ENCODE results near the gene CRHR1.

The CRHR1 gene

GRCh38 chr17:45863857-45864654, 79.9 kb downstream of the CRHR1 start:
- no peak for FAIRE-seq
- TF ChIP-seq PAX5 (IDR thresholded peaks at IDR 0.05; ENCODE audit: insufficient read depth, low read length, severe bottlenecking) (no peak), TAF1 (IDR thresholded peaks at IDR 0.05; ENCODE audit: low read depth, low read length) (no peak)
- no peak for DNase-seq (ENCODE audit: insufficient read length, low spot score)

GRCh38 chr17:45867171-45867570, 83.1 kb downstream of the CRHR1 start:
- FAIRE-seq (no peak), DNase-seq (ENCODE audit: insufficient read length, low spot score) (no peak)
- TF ChIP-seq PAX5 (IDR thresholded peaks at IDR 0.05; ENCODE audit: insufficient read depth, low read length, severe bottlenecking): no peak
- TF ChIP-seq SPI1 (IDR thresholded peaks at IDR 0.05; ENCODE audit: low read depth, low read length): no peak
- TF ChIP-seq TAF1 (IDR thresholded peaks at IDR 0.05; ENCODE audit: low read depth, low read length): no peak
- no peak for TF ChIP-seq POLR2A (IDR thresholded peaks at IDR 0.05; ENCODE audit: low read depth, low read length)
- no peak for TF ChIP-seq POLR2AphosphoS5 (IDR thresholded peaks at IDR 0.05; ENCODE audit: low read depth, low read length)
- no peak for TF ChIP-seq POU2F2 (IDR thresholded peaks at IDR 0.05; ENCODE audit: low read depth, low read length)

- FAIRE-seq (no peak), DNase-seq (ENCODE audit: insufficient read length, low spot score) (no peak)
- TF ChIP-seq POU2F2 (IDR thresholded peaks at IDR 0.05; ENCODE audit: low read depth, low read length): no peak
- TF ChIP-seq POLR2AphosphoS5 (IDR thresholded peaks at IDR 0.05; ENCODE audit: low read depth, low read length): no peak
- no peak for TF ChIP-seq SPI1 (IDR thresholded peaks at IDR 0.05; ENCODE audit: low read depth, low read length)
- no peak for TF ChIP-seq POLR2A (IDR thresholded peaks at IDR 0.05; ENCODE audit: low read depth, low read length)
- no peak for TF ChIP-seq TAF1 (IDR thresholded peaks at IDR 0.05; ENCODE audit: low read depth, low read length)
- no peak for TF ChIP-seq PAX5 (IDR thresholded peaks at IDR 0.05; ENCODE audit: insufficient read depth, low read length, severe bottlenecking)
These were observed 83.6 kb downstream of the CRHR1 start for GRCh38 chr17:45867702-45868101.

- TF ChIP-seq POU2F2 (IDR thresholded peaks at IDR 0.05; ENCODE audit: low read depth, low read length): no peak
- no peak for TF ChIP-seq PAX5 (IDR thresholded peaks at IDR 0.05; ENCODE audit: insufficient read depth, low read length, severe bottlenecking)
- TF ChIP-seq POLR2AphosphoS5 (IDR thresholded peaks at IDR 0.05; ENCODE audit: low read depth, low read length): no peak
- TF ChIP-seq POLR2A (IDR thresholded peaks at IDR 0.05; ENCODE audit: low read depth, low read length): no peak
- TF ChIP-seq SPI1 (IDR thresholded peaks at IDR 0.05; ENCODE audit: low read depth, low read length): no peak
- no peak for TF ChIP-seq TAF1 (IDR thresholded peaks at IDR 0.05; ENCODE audit: low read depth, low read length)
- FAIRE-seq: no peak
- no peak for DNase-seq (ENCODE audit: insufficient read length, low spot score)
These were observed 84.2 kb downstream of the CRHR1 start for GRCh38 chr17:45868276-45868675.

- FAIRE-seq: no peak
- TF ChIP-seq PAX5 (IDR thresholded peaks at IDR 0.05; ENCODE audit: insufficient read depth, low read length, severe bottlenecking) (no peak), SPI1 (IDR thresholded peaks at IDR 0.05; ENCODE audit: low read depth, low read length) (no peak), POLR2A (IDR thresholded peaks at IDR 0.05; ENCODE audit: low read depth, low read length) (no peak), POU2F2 (IDR thresholded peaks at IDR 0.05; ENCODE audit: low read depth, low read length) (no peak), POLR2AphosphoS5 (IDR thresholded peaks at IDR 0.05; ENCODE audit: low read depth, low read length) (no peak), TAF1 (IDR thresholded peaks at IDR 0.05; ENCODE audit: low read depth, low read length) (no peak)
- no peak for DNase-seq (ENCODE audit: insufficient read length, low spot score)
These were observed 85.7 kb downstream of the CRHR1 start for GRCh38 chr17:45869676-45870341.

- no peak for FAIRE-seq
- no peak for TF ChIP-seq POLR2AphosphoS5 (IDR thresholded peaks at IDR 0.05; ENCODE audit: low read depth, low read length)
- TF ChIP-seq PAX5 (IDR thresholded peaks at IDR 0.05; ENCODE audit: insufficient read depth, low read length, severe bottlenecking): no peak
- no peak for DNase-seq (ENCODE audit: insufficient read length, low spot score)
These were observed 86.3 kb downstream of the CRHR1 start for GRCh38 chr17:45870342-45870974.

GRCh38 chr17:45871718-45872117, 87.6 kb downstream of the CRHR1 start:
- TF ChIP-seq TAF1 (IDR thresholded peaks at IDR 0.05; ENCODE audit: low read depth, low read length) (no peak), PAX5 (IDR thresholded peaks at IDR 0.05; ENCODE audit: insufficient read depth, low read length, severe bottlenecking) (no peak), POLR2A (IDR thresholded peaks at IDR 0.05; ENCODE audit: low read depth, low read length) (no peak), POLR2AphosphoS5 (IDR thresholded peaks at IDR 0.05; ENCODE audit: low read depth, low read length) (no peak), POU2F2 (IDR thresholded peaks at IDR 0.05; ENCODE audit: low read depth, low read length) (no peak), SPI1 (IDR thresholded peaks at IDR 0.05; ENCODE audit: low read depth, low read length) (no peak)
- DNase-seq (ENCODE audit: insufficient read length, low spot score): no peak
- FAIRE-seq: no peak

GRCh38 chr17:45873728-45874127, 89.6 kb downstream of the CRHR1 start:
- TF ChIP-seq POLR2A (IDR thresholded peaks at IDR 0.05; ENCODE audit: low read depth, low read length) (no peak), POU2F2 (IDR thresholded peaks at IDR 0.05; ENCODE audit: low read depth, low read length) (no peak), SPI1 (IDR thresholded peaks at IDR 0.05; ENCODE audit: low read depth, low read length) (no peak), POLR2AphosphoS5 (IDR thresholded peaks at IDR 0.05; ENCODE audit: low read depth, low read length) (no peak), TAF1 (IDR thresholded peaks at IDR 0.05; ENCODE audit: low read depth, low read length) (no peak), PAX5 (IDR thresholded peaks at IDR 0.05; ENCODE audit: insufficient read depth, low read length, severe bottlenecking) (no peak)
- no peak for FAIRE-seq

GRCh38 chr17:45874151-45874550, 90.0 kb downstream of the CRHR1 start:
- DNase-seq (ENCODE audit: insufficient read length, low spot score): no peak
- TF ChIP-seq POLR2A (IDR thresholded peaks at IDR 0.05; ENCODE audit: low read depth, low read length) (no peak), PAX5 (IDR thresholded peaks at IDR 0.05; ENCODE audit: insufficient read depth, low read length, severe bottlenecking) (no peak), POLR2AphosphoS5 (IDR thresholded peaks at IDR 0.05; ENCODE audit: low read depth, low read length) (no peak), TAF1 (IDR thresholded peaks at IDR 0.05; ENCODE audit: low read depth, low read length) (no peak), POU2F2 (IDR thresholded peaks at IDR 0.05; ENCODE audit: low read depth, low read length) (no peak)
- FAIRE-seq: no peak

More at GRCh38 chr17:45873728-45874127, 89.6 kb downstream of the CRHR1 start:
- DNase-seq (ENCODE audit: insufficient read length, low spot score): no peak
